WI38 (cell line): Measurements from ENCODE around the gene ROR2.
"Not testable (repeated sequence)": the region's sequence is repeated elsewhere in the genome, so short reads cannot be mapped to it uniquely, and the experiment has no call there.

ENCODE experiments used
- H3K4me3 ChIP-seq: 2 replicates; pipeline ENCODE4 v1.5.1; 2011; ENCODE audit warnings: low read depth, mild to moderate bottlenecking, control low read depth, low read length
- TF ChIP-seq, protein P1 (sequence below): IDR thresholded peaks from 2 replicates; pipeline ENCODE4 v1.5.1; 2012; ENCODE audit warnings: low read depth, mild to moderate bottlenecking, control low read depth, low read length

The ROR2 gene

DNA sequence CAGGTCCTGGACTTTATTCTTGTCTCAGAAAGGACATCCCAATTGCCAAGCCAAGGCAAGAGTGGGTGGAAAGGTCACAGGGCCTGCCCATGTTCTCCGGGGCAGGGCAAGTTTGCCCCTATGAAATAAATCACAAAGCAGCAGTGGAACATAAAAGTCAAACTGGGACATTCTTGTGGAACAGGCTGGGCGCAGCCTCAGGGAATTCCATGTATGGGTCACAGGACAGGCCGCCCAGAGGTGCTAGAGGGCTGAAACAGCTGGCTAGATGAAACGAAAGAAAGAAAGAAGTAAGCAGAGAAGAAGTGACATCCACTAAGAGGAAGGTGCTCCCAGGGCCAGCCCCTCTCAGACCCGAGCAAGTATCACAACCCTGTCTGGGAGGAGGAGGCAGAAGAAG is 307.3 kb downstream of the ROR2 start:
- TF ChIP-seq, protein P1, sequence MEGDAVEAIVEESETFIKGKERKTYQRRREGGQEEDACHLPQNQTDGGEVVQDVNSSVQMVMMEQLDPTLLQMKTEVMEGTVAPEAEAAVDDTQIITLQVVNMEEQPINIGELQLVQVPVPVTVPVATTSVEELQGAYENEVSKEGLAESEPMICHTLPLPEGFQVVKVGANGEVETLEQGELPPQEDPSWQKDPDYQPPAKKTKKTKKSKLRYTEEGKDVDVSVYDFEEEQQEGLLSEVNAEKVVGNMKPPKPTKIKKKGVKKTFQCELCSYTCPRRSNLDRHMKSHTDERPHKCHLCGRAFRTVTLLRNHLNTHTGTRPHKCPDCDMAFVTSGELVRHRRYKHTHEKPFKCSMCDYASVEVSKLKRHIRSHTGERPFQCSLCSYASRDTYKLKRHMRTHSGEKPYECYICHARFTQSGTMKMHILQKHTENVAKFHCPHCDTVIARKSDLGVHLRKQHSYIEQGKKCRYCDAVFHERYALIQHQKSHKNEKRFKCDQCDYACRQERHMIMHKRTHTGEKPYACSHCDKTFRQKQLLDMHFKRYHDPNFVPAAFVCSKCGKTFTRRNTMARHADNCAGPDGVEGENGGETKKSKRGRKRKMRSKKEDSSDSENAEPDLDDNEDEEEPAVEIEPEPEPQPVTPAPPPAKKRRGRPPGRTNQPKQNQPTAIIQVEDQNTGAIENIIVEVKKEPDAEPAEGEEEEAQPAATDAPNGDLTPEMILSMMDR: no peak
- no peak overlapping the region for H3K4me3 ChIP-seq

DNA sequence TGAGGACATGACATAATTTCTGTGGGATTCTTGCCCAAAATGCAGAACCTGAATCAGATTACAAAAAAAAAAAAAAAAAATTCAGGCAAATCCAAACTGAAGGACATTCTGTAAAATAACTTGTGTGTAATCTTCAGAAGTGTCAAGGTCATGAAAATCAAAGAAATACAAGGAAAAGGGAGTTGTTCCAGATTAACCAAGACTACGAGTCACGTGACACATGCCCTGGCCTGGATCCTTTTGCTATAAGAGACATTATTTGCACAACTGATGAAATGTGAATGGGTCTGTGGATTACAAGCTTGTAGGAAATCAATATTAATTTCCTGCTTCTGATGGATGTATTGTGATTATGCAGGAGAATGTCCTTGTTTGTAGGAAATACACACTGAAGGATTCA is 309.6 kb downstream of the ROR2 start:
- H3K4me3 ChIP-seq: no peak overlapping the region
- TF ChIP-seq, protein P1: no peak

DNA sequence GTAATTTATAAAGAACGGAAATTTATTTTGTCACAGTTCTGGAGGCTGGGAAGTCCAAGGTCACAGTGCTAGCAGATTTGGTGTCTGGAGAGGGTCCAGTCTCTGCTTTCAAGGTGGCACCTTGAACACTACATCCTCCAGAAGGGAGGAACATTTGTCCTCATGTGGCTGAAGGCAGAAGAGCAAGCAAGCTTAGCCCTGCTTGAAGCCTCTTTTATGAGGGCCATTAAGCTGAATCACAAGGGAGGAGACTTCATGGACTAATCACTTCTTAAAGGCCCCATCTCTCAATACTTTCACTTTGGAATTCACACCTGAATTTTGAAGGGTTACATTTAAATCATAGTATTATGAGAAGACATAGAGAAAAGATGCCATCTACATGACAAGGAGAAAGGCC is 311.0 kb downstream of the ROR2 start:
- H3K4me3 ChIP-seq: no peak overlapping the region
- TF ChIP-seq, protein P1: no peak

DNA sequence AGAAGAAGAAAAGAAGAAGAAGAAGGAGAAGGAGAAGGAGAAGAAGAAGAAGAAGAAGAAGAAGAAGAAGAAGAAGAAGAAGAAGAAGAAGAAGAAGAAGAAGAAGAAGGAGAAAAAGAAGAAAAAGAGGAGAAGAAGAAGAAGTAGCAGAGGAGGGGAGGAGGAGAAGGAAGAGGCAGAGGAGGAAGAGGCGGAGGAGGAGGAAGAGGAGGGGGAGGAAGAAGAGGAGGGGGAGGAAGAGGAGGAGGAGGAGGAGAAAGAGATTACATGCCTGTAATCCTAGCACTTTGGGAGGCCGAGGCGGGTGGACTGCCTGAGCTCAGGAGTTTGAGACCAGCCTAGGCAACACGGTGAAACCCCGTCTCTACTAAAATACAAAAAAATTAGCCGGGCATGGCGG is 315.2 kb downstream of the ROR2 start:
- H3K4me3 ChIP-seq: not testable (repeated sequence)

DNA sequence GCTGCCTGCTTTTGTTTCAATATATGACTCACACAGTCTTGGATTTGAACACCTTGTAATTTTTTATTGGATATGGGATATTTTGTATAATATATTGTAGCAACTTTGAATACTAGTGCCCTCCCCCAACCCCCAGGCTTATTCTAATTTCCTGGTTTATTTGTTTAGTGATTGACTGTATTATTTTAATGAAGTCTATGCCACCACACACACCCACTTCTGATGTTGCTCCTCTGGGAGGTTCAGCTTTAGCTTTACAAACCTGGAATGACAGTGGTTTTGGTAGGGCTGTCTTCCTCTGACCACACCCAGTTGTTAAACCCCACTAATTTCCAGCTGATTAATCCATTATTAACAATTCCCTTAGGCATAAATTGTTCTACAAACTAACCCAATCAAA is 320.3 kb downstream of the ROR2 start:
- H3K4me3 ChIP-seq: no peak overlapping the region
- TF ChIP-seq, protein P1: no peak

DNA sequence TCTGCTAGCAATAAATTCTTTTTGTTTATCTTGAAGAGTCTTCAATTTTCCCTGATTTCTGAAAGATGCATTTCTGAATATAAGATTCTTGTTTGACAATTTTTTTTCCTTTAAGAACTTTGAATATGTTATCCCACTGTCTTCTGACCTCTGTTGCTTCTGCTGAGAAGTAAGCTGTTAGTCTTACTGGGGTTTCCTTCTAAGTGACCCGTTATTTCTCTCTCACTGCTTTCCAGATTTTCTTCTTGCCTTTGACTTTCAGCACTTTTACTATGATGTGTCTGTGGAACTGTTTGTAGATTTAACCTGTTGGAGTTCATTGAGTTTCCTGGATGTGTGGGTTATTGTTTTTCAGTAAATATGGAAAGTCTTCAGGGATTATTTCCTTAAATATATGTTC is 321.1 kb downstream of the ROR2 start:
- TF ChIP-seq, protein P1: no peak
- H3K4me3 ChIP-seq: no peak overlapping the region

DNA sequence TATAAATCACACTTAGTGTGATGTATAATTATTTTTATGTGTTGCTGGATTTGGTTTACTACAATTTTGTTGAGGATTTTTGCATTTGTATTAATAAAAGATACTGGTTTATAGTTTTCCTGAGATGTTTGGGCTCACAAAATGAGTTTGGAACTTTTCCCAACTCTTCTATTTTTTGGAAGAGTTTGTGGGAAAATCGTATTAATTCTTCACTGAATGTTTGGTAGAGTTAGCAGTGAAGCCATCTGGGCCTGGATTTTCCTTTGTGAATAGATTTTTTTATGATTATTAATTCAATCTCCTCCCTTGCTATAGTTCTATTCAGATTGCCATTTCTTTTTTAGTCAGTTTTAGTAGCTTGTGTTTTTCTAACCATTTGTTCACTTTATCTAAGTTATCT is 324.7 kb downstream of the ROR2 start:
- no peak overlapping the region for H3K4me3 ChIP-seq

DNA sequence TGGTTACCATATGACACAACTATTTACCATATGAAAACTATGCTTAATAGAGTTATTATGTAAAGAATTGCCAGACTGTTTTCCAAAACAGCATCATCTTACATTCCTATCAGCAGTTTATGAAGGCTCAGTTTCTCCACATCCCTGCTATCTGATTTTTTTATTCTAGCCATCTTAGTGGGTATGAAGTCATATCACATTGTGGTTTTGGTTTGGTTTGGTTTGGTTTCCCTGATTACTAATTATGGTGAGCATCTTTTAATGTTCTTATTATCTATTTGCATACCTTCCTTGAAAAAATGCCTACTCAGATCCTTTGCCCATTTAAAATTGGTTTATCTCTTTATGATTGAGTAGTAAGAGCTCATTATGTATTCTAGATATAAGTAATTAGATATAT is 327.0 kb downstream of the ROR2 start:
- H3K4me3 ChIP-seq: no peak overlapping the region
- TF ChIP-seq, protein P1: no peak

More for the DNA sequence above, 324.7 kb downstream of the ROR2 start:
- TF ChIP-seq, protein P1: no peak

DNA sequence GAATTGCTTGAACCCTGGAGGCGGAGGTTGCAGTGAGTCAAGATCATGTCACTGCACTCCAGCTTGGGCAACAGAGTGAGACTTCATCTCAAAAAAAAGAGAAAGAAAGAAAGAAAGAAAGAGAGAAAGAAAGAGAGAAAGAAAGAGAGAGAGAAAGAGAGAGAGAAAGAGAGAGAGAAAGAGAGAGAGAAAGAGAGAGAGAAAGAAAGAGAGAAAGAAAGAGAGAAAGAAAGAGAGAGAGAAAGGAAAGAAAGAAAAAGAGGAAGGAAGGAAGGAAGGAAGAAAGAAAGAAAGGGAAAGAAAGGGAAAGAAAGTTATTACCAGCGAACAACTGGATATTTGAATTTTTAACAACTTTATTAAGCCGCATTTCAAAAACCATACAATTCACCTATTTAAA is 327.9 kb downstream of the ROR2 start:
- H3K4me3 ChIP-seq: not testable (repeated sequence)

DNA sequence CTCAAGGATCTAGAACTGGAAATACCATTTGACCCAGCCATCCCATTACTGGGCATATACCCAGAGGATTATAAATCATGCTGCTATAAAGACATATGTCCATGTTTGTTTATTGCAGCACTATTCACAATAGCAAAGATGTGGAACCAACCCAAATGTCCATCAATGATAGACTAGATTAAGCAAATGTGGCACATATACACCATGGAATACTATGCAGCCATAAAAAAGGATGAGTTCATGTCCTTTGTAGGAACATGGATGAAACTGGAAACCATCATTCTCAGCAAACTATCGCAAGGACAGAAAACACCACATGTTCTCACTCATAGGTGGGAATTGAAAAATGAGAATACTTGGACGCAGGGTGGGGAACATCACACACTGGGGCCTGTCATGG is 336.0 kb downstream of the ROR2 start:
- H3K4me3 ChIP-seq: not testable (repeated sequence)
